AG04450 (cell line): ENCODE measurements around the gene ZCRB1. TPM values are rescaled to one million over a fixed set of nuclear protein-coding genes. Genes with fewer than 3 reads are reported as not detected.

ENCODE experiments used
- CTCF ChIA-PET: fragments of 300-600, 350-600 bp; formaldehyde crosslinking; extraction: SDS; loops from one replicate; lab custom pipeline; 2022; ENCODE audit warnings: antibody characterized with exemption, inconsistent platforms; lab: Charles Lee
- POLR2A ChIA-PET: fragments of 350-600 bp; formaldehyde crosslinking; extraction: SDS; loops from one replicate; lab custom pipeline; 2021; ENCODE audit warnings: antibody characterized with exemption, inconsistent platforms; lab: Yijun Ruan, JAX
- DNase-seq: peaks from one replicate; pipeline ENCODE4 v3.0.0-alpha.2; 2011; ENCODE audit warnings: low read depth, low spot score
- H3K27ac ChIP-seq: one replicate; pipeline ENCODE4 v1.5.1; 2012; ENCODE audit warnings: low read depth, low read length, control low read depth
- H3K27me3 ChIP-seq: one replicate; pipeline ENCODE4 v1.6.0; 2012; ENCODE audit warnings: low read length; ENCODE audit not compliant: control insufficient read depth, insufficient read depth
- H3K4me3 ChIP-seq: 2 replicates; pipeline ENCODE4 v1.5.1; 2011; ENCODE audit warnings: mild to moderate bottlenecking, low read depth, low read length, control low read depth
- H3K9me3 ChIP-seq: 2 replicates; pipeline ENCODE4 v1.5.1; 2012; ENCODE audit warnings: low read length; ENCODE audit not compliant: control insufficient read depth, insufficient read depth
- CTCF ChIP-seq: IDR thresholded peaks from 2 replicates; pipeline ENCODE4 v1.5.1; 2011; ENCODE audit warnings: low read depth, low read length, control low read depth, inconsistent platforms
- polyA plus RNA-seq: library from polyadenylated mRNA; depleted of rRNA; stranded (reverse); fragments of >200 nt; gene quantifications from 2 replicates; pipeline ENCODE4 v1.2.3, GENCODE V29; 2011

The ZCRB1 gene
- polyA plus RNA-seq, 1 experiment: 59.6 TPM

- no peaks in the 10 kb centered on the region for H3K9me3 ChIP-seq
- peak overlapping the region; percentile 86 for H3K4me3 ChIP-seq
- no peaks in the 10 kb centered on the region for H3K27me3 ChIP-seq
- H3K27ac ChIP-seq: peak overlapping the region; percentile 81
- no peak for TF ChIP-seq CTCF
- DNase-seq: no peak
- POLR2A ChIA-PET: no interaction called here
- CTCF ChIA-PET: interaction anchor here (0.9 to 1.0 kb wide), 2 partner anchors 30 to 302 kb away, joined by 3 to 4 read pairs; no protein-coding TSS in a partner anchor
These were observed 790 bp upstream of the ZCRB1 start for GRCh38 chr12:42326541-42327226.

- POLR2A ChIA-PET: interaction anchor here (0.6 kb wide), 1 partner anchor 1473 kb away, joined by 6 read pairs; no protein-coding TSS in a partner anchor
- CTCF ChIA-PET: interaction anchor here (0.8 to 0.9 kb wide), 2 partner anchors 47 to 117 kb away, joined by 3 read pairs; no protein-coding TSS in a partner anchor
- DNase-seq: no peak
- Histone ChIP-seq H3K27me3 (no peaks in the 10 kb centered on the region), H3K4me3 (peak overlapping the region; percentile 86), H3K9me3 (no peaks in the 10 kb centered on the region), H3K27ac (peak overlapping the region; percentile 81)
- no peak for TF ChIP-seq CTCF
These were observed 605 bp downstream of the ZCRB1 start for GRCh38 chr12:42325326-42325652.

- H3K4me3 ChIP-seq: no peak overlapping the region
- DNase-seq: no peak
- TF ChIP-seq CTCF: no peak
- no peak overlapping the region for H3K27ac ChIP-seq
- ChIA-PET POLR2A (no interaction called here), CTCF (interaction anchor here (2.9 kb wide), 1 partner anchor 8 kb away, joined by 12 read pairs; no protein-coding TSS in a partner anchor)
- no peaks in the 10 kb centered on the region for H3K9me3 ChIP-seq
- H3K27me3 ChIP-seq: no peaks in the 10 kb centered on the region
These were observed 2.0 kb downstream of the ZCRB1 start for GRCh38 chr12:42323856-42324255.

GRCh38 chr12:42322567-42322966, 3.3 kb downstream of the ZCRB1 start:
- no peak for DNase-seq
- no peak overlapping the region for H3K4me3 ChIP-seq
- no peak for TF ChIP-seq CTCF
- H3K27me3 ChIP-seq: no peaks in the 10 kb centered on the region
- ChIA-PET CTCF (interaction anchor here (0.9 to 2.9 kb wide), 2 partner anchors 9 to 50 kb away, joined by 4 to 12 read pairs; no protein-coding TSS in a partner anchor), POLR2A (no interaction called here)
- no peak overlapping the region for H3K27ac ChIP-seq
- no peaks in the 10 kb centered on the region for H3K9me3 ChIP-seq

GRCh38 chr12:42320796-42321195, 5.1 kb downstream of the ZCRB1 start:
- Histone ChIP-seq H3K9me3 (no peaks in the 10 kb centered on the region), H3K27me3 (no peaks in the 10 kb centered on the region), H3K4me3 (no peak overlapping the region), H3K27ac (no peak overlapping the region)
- DNase-seq: no peak
- ChIA-PET POLR2A (no interaction called here), CTCF (no interaction called here)
- no peak for TF ChIP-seq CTCF
